GM19193 (cell line): ENCODE measurements around the gene CSMD2.

ENCODE experiments used
- POLR2A ChIP-seq: IDR thresholded peaks from 4 replicates; pipeline ENCODE4 v1.6.1; 2011; ENCODE audit not compliant: insufficient read depth, insufficient read length; ENCODE audit errors: extremely low read depth

The CSMD2 gene

DNA sequence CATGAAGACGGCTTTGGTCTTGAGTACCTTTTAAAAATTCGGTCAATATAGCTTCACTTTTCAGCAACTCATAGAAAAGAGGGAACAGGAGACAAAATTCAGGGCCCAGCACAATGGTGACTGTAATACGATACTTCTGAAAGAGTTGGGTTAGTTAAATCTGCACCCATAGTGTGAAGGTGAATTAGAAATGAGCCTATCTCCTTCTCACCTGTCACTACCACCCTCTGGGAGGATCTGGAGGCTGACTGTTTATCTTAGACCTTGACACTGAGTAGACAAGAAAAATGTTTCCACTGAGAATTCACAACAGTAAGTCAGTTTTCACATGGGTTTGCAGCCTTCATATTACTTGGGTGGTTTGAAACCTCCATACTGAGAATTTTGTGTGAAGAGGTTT, 359.0 kb downstream of the CSMD2 start:
- no peak for TF ChIP-seq POLR2A

DNA sequence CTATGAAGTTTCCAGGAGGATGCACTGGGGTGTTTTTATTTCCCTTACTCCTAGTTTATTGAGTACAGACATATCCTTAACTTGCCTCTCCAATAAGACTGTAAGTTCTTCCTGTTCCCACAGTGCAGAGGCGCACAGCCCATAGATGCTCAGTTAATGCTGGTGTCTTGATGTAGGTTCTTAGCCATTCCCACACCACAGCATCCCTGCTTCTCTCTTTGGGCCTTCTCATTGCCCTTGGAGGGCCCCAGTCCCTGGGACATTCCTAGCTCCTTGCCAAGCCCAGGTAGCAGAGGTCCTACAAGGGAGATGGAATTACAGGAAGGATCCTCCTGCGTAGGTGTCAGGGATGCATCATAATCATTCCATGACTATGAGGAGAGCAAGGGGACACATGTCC, 362.8 kb downstream of the CSMD2 start:
- no peak for TF ChIP-seq POLR2A

DNA sequence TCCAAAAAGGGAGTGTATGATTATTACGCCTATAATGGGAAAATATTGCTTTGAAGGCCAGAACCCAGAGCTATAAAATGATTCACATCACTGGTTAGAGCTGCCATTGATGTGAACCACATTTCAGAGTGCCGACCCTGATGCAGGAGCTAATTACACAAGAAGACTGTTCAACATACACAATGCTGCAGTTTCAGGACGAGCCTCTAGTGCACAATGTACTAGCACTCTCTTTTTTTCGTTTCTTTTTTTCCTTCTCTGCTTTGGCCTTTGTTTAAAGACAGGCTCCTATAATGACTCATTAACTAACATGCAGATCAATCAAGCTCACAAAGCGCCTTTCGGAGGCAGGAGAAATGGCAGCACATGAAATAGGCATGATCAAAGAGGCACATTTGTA, 367.2 kb downstream of the CSMD2 start:
- TF ChIP-seq POLR2A = no peak

- TF ChIP-seq POLR2A = no peak
Observed at GRCh38 chr1:33792651-33793050, 372.4 kb downstream of the CSMD2 start.

DNA sequence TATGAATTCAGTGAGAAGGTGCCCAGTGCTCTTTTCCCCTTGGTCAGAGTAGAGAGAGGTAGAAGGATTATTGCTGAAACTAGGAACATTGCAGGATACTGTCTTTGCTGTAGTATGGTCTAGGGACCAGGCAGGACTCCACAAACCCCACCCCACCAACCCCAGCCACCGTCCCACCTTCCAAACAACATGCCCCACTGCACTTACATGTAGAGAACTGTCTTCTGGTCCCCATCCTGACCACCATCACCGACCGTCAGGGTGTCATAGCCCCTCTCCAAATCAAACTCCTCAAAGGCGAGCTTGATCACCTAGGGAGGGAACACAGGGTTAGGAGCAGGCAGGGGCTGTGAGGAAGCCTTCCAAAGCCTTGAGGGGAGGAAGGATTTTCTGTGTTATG, 372.8 kb downstream of the CSMD2 start:
- no peak for TF ChIP-seq POLR2A

- TF ChIP-seq POLR2A = no peak
Observed at GRCh38 chr1:33791251-33791650, 373.8 kb downstream of the CSMD2 start.

- no peak for TF ChIP-seq POLR2A
Observed at GRCh38 chr1:33790577-33790976, 374.5 kb downstream of the CSMD2 start.

DNA sequence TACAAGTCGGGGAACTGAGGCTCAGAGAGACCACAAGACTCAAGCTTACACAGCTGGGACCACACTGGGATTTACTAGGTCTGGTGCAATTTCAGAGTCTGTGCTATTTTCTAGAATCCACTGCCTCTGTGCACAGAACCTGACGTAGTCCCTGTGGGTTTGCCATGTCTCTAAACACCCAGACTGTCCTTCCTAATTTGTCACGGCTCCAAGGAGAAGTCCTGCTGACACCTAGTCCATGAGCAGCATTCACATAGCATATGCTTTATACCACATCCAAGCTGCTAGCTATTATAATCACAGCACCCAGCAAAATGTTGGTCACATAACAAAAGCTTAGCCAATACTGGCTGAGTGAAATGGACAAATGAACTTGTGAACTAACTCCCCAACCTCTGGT, 380.2 kb downstream of the CSMD2 start:
- no peak for TF ChIP-seq POLR2A

- no peak for TF ChIP-seq POLR2A
Observed at GRCh38 chr1:33782776-33783175, 382.3 kb downstream of the CSMD2 start.

DNA sequence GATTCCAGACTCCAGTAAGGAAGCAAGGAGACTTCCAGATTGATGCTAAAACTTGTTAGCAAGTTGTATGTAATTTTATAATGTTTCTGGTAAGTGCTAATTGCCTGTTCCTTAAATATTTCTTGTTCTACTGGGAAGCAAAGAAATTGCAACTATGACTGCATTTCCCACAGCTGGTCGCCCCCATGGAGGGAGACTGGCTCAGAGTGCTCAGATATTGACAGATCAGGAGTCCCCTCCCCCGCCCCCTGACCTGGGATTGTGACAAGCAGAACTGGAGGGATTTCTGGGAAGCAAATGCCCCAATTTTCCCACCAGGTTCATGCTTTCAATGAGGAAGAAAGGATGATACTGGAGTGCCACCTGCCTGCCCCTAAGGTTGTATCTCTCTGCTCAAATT, 383.4 kb downstream of the CSMD2 start:
- TF ChIP-seq POLR2A = no peak

GRCh38 chr1:33777337-33777736, 387.7 kb downstream of the CSMD2 start:
- TF ChIP-seq POLR2A = no peak

GRCh38 chr1:33768821-33769220, 396.2 kb downstream of the CSMD2 start:
- TF ChIP-seq POLR2A = no peak

- TF ChIP-seq POLR2A = no peak
Observed at GRCh38 chr1:33768106-33768505, 396.9 kb downstream of the CSMD2 start.

DNA sequence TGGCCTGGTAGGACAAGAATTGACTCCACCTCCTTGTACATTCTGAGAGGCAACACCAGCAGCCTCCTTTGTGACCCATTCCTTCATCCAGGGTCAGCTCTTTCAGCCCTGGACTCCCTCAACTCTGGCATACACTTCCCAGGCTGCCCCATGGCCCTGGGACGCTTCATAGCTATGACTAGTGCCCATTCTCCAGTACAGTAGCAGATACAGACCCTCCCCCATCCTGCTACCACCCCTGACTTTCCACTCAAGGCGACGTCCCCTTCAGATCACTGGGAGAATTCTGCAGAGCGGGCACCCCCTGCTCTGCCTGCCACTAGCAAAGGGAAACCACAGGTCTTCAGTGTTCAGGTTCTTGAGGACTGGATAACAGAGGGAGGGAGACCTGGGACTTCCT, 400.9 kb downstream of the CSMD2 start:
- no peak for TF ChIP-seq POLR2A

DNA sequence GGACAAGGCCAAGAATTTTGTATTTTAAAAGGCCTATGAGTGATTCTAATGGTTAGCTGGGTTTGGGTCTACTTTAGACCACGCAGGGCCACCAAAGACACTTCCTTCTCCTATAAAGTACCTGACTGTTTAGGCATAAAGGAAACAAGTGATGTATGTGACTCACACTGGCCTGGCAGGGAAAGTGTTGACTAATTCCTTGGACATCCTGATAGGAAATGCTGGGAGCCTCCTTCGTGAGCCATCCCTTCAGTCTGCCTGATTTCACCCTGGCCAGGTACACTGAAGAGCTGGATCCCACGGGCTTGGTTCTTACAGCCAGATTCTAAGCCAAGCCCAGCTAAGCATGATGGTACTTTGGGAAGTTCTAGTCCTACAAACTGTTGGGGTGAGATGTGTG, 401.6 kb downstream of the CSMD2 start:
- no peak for TF ChIP-seq POLR2A

DNA sequence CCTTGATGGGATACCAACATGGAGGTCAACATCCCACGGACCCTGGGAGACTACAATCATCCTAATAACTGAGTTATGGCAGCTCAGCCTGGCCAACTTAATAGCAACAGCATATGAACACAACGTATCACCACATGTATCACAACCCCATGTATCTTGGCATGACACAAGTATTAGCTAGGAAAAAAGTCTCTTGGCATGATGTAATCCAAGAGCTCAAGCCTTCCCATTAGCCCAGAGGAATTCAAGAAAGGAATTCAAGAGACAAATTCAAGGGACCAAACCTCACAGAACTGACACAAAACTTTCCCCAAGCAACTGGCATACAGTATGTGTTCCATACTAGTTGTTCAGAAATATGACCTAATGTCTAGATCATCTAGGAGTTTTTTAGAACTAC, 402.1 kb downstream of the CSMD2 start:
- TF ChIP-seq POLR2A = no peak

DNA sequence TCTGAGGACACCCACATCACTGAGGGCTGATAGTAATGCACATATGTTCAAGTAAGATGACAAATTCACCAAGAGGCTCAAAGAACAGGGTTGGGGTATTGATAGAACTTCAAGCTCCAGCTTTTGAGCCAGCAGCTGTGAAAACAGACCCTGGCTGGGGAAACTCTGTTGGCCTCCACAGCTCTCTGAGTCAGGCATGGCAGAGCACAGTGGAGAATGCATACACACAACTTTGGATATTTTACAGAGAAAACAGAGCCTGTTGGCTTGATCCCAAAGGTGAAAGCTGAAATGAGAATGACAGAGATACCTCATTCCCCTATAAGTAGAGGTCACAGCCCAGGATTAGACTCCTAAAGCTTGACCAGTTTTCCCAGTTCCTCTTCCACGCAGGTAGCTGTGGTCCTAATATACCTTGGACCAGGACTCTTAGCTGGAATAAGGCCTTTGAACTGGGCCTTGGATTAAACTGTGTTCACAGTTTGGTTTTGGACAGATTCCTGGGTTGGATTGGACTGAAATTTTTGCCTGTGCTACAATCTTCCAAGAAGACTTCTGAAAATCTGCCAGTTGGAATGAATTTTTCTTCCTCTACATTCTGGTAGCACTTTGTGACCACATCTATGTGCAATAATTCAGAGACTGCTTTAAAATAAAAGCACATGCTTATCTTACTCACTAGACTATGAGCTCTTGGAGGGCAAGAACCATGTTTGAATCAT, 402.8 kb downstream of the CSMD2 start:
- TF ChIP-seq POLR2A = no peak
